ENCODE measurements around the gene PTPRE.

The PTPRE gene

GRCh38 chr10:127883516-127883915, 23.4 kb upstream of the PTPRE start:
- no peak for DNase-seq (ENCODE audit: low spot score)

GRCh38 chr10:127884501-127884900, 22.4 kb upstream of the PTPRE start:
- no peak for DNase-seq (ENCODE audit: low spot score)

GRCh38 chr10:127886371-127887051, 20.4 kb upstream of the PTPRE start:
- no peak for DNase-seq (ENCODE audit: low spot score)

- DNase-seq (ENCODE audit: low spot score): no peak
These were observed 19.1 kb upstream of the PTPRE start for GRCh38 chr10:127887541-127888415.

- DNase-seq (ENCODE audit: low spot score): no peak
These were observed 18.2 kb upstream of the PTPRE start for GRCh38 chr10:127888521-127889312.

- no peak for DNase-seq (ENCODE audit: low spot score)
These were observed 17.2 kb upstream of the PTPRE start for GRCh38 chr10:127889605-127890195.

- no peak for DNase-seq (ENCODE audit: low spot score)
These were observed 16.7 kb upstream of the PTPRE start for GRCh38 chr10:127890216-127890615.

- DNase-seq (ENCODE audit: low spot score): no peak
These were observed 16.0 kb upstream of the PTPRE start for GRCh38 chr10:127890832-127891334.

- DNase-seq (ENCODE audit: low spot score): no peak
These were observed 14.2 kb upstream of the PTPRE start, which contains the start of gene CLRN3 for GRCh38 chr10:127892743-127893142. Gene CLRN3 (minus strand): TSS chr10:127892941. CDS start chr10:127892784, 157 bp downstream.

GRCh38 chr10:127894146-127894545, 12.8 kb upstream of the PTPRE start:
- no peak for DNase-seq (ENCODE audit: low spot score)

GRCh38 chr10:127896590-127896989, 10.3 kb upstream of the PTPRE start:
- DNase-seq (ENCODE audit: low spot score): no peak

GRCh38 chr10:127897177-127897576, 9.7 kb upstream of the PTPRE start:
- no peak for DNase-seq (ENCODE audit: low spot score)

- no peak for DNase-seq (ENCODE audit: low spot score)
These were observed 7.0 kb upstream of the PTPRE start for GRCh38 chr10:127899766-127900387.

GRCh38 chr10:127903789-127904188, 3.1 kb upstream of the PTPRE start:
- no peak for DNase-seq (ENCODE audit: low spot score)

- no peak for DNase-seq (ENCODE audit: low spot score)
These were observed 2.4 kb upstream of the PTPRE start for GRCh38 chr10:127904311-127905000.

- DNase-seq (ENCODE audit: low spot score): no peak
These were observed 1.7 kb upstream of the PTPRE start for GRCh38 chr10:127905001-127905847.

GRCh38 chr10:127905848-127906261, 1.0 kb upstream of the PTPRE start:
- no peak for DNase-seq (ENCODE audit: low spot score)

GRCh38 chr10:127907411-127908105, 655 bp downstream of the PTPRE start:
- DNase-seq (ENCODE audit: low spot score): no peak

All from hematopoietic multipotent progenitor cell treated with erythropoietin and hydrocortisone succinate and interleukin-3 and kit ligand, for 17 days (in vitro differentiated cells).